Astrocyte (in vitro differentiated cells and primary cell): ENCODE data around the gene CARD19. TPM values are rescaled to one million over a fixed set of nuclear protein-coding genes. Genes with fewer than 3 reads are reported as not detected.
A peak's percentile ranks its signal among the peaks of the same experiment; 100 is the strongest.

ENCODE experiments used
- DNase-seq: peaks from one replicate; pipeline ENCODE4 v3.0.0-alpha.2; 2010; ENCODE audit warnings: low read depth
- FAIRE-seq: peaks from 2 replicates; lab custom pipeline; 2011; peaks lifted over from hg19 to GRCh38; lab: Jason Lieb, UNC
- H2AFZ ChIP-seq: 2 replicates; pipeline ENCODE4 v1.6.0; 2012; ENCODE audit warnings: low read depth, low read length, inconsistent platforms
- H3K27ac ChIP-seq: 2 replicates; pipeline ENCODE4 v1.5.1; 2011; ENCODE audit warnings: low read depth, low read length, inconsistent platforms
- H3K27me3 ChIP-seq: 2 replicates; pipeline ENCODE4 v1.6.0; 2011; ENCODE audit warnings: low read length, inconsistent platforms; ENCODE audit not compliant: insufficient read depth
- H3K36me3 ChIP-seq: 2 replicates; pipeline ENCODE4 v1.5.1; 2011; ENCODE audit warnings: low read length, inconsistent platforms; ENCODE audit not compliant: insufficient read depth
- H3K4me1 ChIP-seq: 2 replicates; pipeline ENCODE4 v1.5.1; 2011; ENCODE audit warnings: low read length, inconsistent platforms; ENCODE audit not compliant: insufficient read depth
- H3K4me2 ChIP-seq: 2 replicates; pipeline ENCODE4 v1.6.0; 2012; ENCODE audit warnings: low read length, inconsistent platforms
- H3K4me3 ChIP-seq: 2 replicates; pipeline ENCODE4 v1.5.1; 2011; ENCODE audit warnings: low read depth, mild to moderate bottlenecking, low read length, inconsistent platforms; ENCODE audit not compliant: insufficient read depth
- H3K79me2 ChIP-seq: 2 replicates; pipeline ENCODE4 v1.6.0; 2012; ENCODE audit warnings: mild to moderate bottlenecking, low read length, inconsistent platforms; ENCODE audit not compliant: insufficient read depth
- H3K9ac ChIP-seq: 2 replicates; pipeline ENCODE4 v1.6.0; 2012; ENCODE audit warnings: mild to moderate bottlenecking, low read length, inconsistent platforms
- H3K9me3 ChIP-seq: 2 replicates; pipeline ENCODE4 v1.5.1; 2012; ENCODE audit warnings: low read depth, mild to moderate bottlenecking, low read length, inconsistent platforms; ENCODE audit not compliant: insufficient read depth
- H4K20me1 ChIP-seq: 2 replicates; pipeline ENCODE4 v1.6.0; 2012; ENCODE audit warnings: low read length, inconsistent platforms; ENCODE audit not compliant: insufficient read depth
- H3K27ac Mint-ChIP-seq: one replicate; pipeline ENCODE4 v1.8.0; 2021; ENCODE audit warnings: mild to moderate bottlenecking, mixed read lengths; ENCODE audit not compliant: unreplicated experiment
- H3K27me3 Mint-ChIP-seq: one replicate; pipeline ENCODE4 v1.8.0; 2021; ENCODE audit warnings: low read depth, mixed read lengths; ENCODE audit not compliant: unreplicated experiment
- H3K36me3 Mint-ChIP-seq: one replicate; pipeline ENCODE4 v1.8.0; 2021; ENCODE audit warnings: low read depth, mixed read lengths; ENCODE audit not compliant: unreplicated experiment
- H3K4me1 Mint-ChIP-seq: one replicate; pipeline ENCODE4 v1.8.0; 2021; ENCODE audit warnings: low read depth, mixed read lengths; ENCODE audit not compliant: unreplicated experiment
- H3K4me3 Mint-ChIP-seq: one replicate; pipeline ENCODE4 v1.8.0; 2021; ENCODE audit warnings: mild to moderate bottlenecking, moderate library complexity, mixed read lengths; ENCODE audit not compliant: unreplicated experiment
- H3K9me3 Mint-ChIP-seq: one replicate; pipeline ENCODE4 v1.8.0; 2021; ENCODE audit warnings: mild to moderate bottlenecking, mixed read lengths; ENCODE audit not compliant: unreplicated experiment
- EZH2 ChIP-seq: IDR thresholded peaks from 2 replicates; pipeline ENCODE4 v1.6.1; 2012; ENCODE audit warnings: mild to moderate bottlenecking, low read length, inconsistent platforms; ENCODE audit not compliant: insufficient read depth
- total RNA-seq: library from RNA; stranded (reverse); gene quantifications from 2 replicates; pipeline ENCODE4 v1.2.1, GENCODE V29; 2021
- TF ChIP-seq, protein P1 (sequence below): IDR thresholded peaks from 2 replicates; pipeline ENCODE4 v1.5.1; 2011; ENCODE audit warnings: low read depth, mild to moderate bottlenecking, inconsistent platforms, low read length, moderate library complexity; ENCODE audit not compliant: insufficient read depth

The CARD19 gene
- total RNA-seq, 1 donor from 2014 or later = 36.3 TPM

DNA sequence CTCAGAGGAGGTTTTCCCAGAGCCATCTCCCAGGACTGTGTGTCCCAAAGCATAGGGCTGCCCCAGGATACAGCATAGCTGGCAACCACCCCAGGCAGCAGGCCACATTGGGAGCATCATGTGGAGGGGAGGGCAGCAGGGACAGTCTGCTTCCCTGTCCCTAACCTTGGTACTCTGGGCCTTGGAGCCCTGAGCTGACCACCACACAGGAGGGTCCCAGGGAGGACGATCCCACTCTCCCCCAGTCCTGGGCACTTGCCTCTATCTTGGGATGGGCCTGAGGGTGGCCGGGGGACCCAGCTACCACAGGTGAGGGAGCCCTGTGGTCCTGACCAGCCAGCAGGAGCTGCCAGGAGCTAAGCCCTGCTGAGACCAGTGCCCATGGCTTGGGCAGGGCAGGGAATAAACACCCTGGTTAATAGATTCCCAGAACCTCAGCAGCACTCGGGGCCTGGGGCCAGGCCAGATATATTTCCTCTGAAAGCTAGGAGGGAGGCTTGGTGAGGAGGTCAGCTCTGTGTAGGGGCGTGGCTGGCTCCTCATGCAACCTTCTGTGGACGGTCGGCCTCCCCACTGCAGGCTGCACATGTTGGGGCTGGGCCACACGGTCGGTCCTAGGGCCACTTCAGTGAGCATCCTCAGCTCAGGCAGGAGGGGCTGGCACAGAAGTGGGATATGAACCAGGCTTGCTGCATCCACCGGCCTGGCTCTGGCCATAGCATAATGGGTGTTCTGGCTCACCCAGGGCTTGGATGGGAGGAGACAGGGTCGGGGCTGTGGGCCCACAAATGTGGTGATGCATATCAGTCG, 33.9 kb downstream of the CARD19 start:
- Mint-ChIP-seq H3K36me3 (peaks cover 2% of the 10 kb centered on the region), H3K9me3 (no peaks in the 10 kb centered on the region), H3K27me3 (no peaks in the 10 kb centered on the region), H3K27ac (no peak overlapping the region), H3K4me3 (no peak overlapping the region), H3K4me1 (peaks cover 18% of the 10 kb centered on the region)
- FAIRE-seq (no peak), DNase-seq (no peak)
- Histone ChIP-seq H3K4me3 (no peak overlapping the region), H3K4me1 (peaks cover 24% of the 10 kb centered on the region), H3K36me3 (no peaks in the 10 kb centered on the region), H3K27ac (no peak overlapping the region), H3K9ac (no peak overlapping the region), H3K9me3 (no peaks in the 10 kb centered on the region), H3K27me3 (no peaks in the 10 kb centered on the region), H3K4me2 (no peak overlapping the region), H4K20me1 (peaks cover 64% of the 10 kb centered on the region), H2AFZ (no peak overlapping the region), H3K79me2 (peaks cover 28% of the 10 kb centered on the region)
- TF ChIP-seq, protein P1, sequence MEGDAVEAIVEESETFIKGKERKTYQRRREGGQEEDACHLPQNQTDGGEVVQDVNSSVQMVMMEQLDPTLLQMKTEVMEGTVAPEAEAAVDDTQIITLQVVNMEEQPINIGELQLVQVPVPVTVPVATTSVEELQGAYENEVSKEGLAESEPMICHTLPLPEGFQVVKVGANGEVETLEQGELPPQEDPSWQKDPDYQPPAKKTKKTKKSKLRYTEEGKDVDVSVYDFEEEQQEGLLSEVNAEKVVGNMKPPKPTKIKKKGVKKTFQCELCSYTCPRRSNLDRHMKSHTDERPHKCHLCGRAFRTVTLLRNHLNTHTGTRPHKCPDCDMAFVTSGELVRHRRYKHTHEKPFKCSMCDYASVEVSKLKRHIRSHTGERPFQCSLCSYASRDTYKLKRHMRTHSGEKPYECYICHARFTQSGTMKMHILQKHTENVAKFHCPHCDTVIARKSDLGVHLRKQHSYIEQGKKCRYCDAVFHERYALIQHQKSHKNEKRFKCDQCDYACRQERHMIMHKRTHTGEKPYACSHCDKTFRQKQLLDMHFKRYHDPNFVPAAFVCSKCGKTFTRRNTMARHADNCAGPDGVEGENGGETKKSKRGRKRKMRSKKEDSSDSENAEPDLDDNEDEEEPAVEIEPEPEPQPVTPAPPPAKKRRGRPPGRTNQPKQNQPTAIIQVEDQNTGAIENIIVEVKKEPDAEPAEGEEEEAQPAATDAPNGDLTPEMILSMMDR = no peak
- TF ChIP-seq EZH2 = no peak

DNA sequence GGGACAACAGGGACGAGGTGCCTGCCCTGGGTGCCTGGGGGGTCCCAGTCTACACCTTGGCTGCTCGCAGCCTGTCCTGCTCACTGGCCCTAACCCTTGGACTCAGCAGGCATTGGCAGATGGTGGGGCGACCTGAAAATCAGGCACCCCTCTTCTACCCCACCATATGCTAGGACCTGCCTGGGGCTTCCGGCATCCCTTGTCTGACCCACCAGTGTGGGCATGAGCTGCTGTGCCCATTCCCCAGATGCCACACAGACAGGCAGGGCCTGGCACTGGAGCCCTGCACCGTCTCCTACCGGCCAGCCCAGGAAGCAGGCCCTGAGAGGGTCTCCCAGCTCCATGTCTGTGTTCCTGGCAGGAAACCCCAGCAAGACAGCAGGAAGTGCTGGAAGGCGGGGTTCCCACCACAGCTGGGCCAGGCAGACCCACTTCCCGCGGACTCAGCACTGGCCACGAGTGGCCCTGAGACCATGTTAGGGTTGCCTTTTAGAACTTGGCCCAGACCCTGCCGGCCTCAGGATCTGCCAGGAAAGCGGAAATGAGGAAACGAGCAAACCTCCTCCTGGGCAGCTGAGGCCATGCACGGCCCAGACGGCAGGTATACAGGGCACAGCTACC, 35.0 kb downstream of the CARD19 start:
- H3K4me1 Mint-ChIP-seq = peaks cover 16% of the 10 kb centered on the region

More for the DNA sequence above, 35.0 kb downstream of the CARD19 start:
- no peak for TF ChIP-seq EZH2
- TF ChIP-seq, protein P1 = no peak
- H3K79me2 ChIP-seq = peaks cover 28% of the 10 kb centered on the region
- Mint-ChIP-seq H3K4me3 (no peak overlapping the region), H3K9me3 (no peaks in the 10 kb centered on the region), H3K27me3 (peaks cover under 1% of the 10 kb centered on the region), H3K36me3 (no peaks in the 10 kb centered on the region), H3K27ac (peak overlapping the region; percentile 26)
- no peaks in the 10 kb centered on the region for H3K27me3 ChIP-seq
- DNase-seq = no peak
- H3K9ac ChIP-seq = no peak overlapping the region
- FAIRE-seq = no peak
- peaks cover 64% of the 10 kb centered on the region for H4K20me1 ChIP-seq
- H3K36me3 ChIP-seq = no peaks in the 10 kb centered on the region
- H3K27ac ChIP-seq = no peak overlapping the region
- H3K9me3 ChIP-seq = no peaks in the 10 kb centered on the region
- H3K4me1 ChIP-seq = peaks cover 26% of the 10 kb centered on the region
- no peak overlapping the region for H3K4me2 ChIP-seq
- H2AFZ ChIP-seq = no peak overlapping the region
- no peak overlapping the region for H3K4me3 ChIP-seq
